Measurements from ENCODE around the gene LARP1.
"Not testable (repeated sequence)": the region's sequence is repeated elsewhere in the genome, so short reads cannot be mapped to it uniquely, and the experiment has no call there.

Gene LARP1

DNA sequence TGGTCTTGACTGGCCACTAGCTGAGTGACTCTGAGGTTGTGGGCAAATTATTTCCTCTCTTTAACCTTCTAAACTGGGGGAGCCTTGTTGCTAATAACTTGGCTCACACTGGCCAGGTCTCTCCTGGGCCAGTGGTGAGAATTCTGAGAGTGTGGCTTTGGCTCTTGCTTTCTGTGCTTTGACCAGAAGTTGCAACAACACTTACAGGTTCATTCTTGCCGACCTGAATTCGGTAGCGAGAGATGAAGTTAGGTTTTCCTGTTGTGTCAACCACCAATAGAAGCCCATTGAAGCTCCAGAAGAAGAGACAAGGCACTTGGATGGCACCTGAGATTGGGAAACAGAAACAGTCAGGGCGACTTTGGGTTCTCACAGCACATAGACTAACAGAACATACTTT, 75.4 kb downstream of the LARP1 start:
- Histone ChIP-seq H3K27me3 (no peaks in the 10 kb centered on the region), H3K27ac (no peak overlapping the region), H3K4me1 (peaks cover 0 to 12% (median 11%) of the 10 kb centered on the region in 4 donors), H3K36me3 (peaks cover 38 to 58% (median 43%) of the 10 kb centered on the region in 3 donors), H3K4me3 (no peak overlapping the region), H3K9me3 (no peaks in the 10 kb centered on the region)
- TF ChIP-seq, protein P1, sequence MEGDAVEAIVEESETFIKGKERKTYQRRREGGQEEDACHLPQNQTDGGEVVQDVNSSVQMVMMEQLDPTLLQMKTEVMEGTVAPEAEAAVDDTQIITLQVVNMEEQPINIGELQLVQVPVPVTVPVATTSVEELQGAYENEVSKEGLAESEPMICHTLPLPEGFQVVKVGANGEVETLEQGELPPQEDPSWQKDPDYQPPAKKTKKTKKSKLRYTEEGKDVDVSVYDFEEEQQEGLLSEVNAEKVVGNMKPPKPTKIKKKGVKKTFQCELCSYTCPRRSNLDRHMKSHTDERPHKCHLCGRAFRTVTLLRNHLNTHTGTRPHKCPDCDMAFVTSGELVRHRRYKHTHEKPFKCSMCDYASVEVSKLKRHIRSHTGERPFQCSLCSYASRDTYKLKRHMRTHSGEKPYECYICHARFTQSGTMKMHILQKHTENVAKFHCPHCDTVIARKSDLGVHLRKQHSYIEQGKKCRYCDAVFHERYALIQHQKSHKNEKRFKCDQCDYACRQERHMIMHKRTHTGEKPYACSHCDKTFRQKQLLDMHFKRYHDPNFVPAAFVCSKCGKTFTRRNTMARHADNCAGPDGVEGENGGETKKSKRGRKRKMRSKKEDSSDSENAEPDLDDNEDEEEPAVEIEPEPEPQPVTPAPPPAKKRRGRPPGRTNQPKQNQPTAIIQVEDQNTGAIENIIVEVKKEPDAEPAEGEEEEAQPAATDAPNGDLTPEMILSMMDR (IDR thresholded peaks at IDR 0.05), result no peak
- no peak for DNase-seq
- intact Hi-C loops (cut with DNase I; ENCODE audit: low total_unique reads), result no loop called here

DNA sequence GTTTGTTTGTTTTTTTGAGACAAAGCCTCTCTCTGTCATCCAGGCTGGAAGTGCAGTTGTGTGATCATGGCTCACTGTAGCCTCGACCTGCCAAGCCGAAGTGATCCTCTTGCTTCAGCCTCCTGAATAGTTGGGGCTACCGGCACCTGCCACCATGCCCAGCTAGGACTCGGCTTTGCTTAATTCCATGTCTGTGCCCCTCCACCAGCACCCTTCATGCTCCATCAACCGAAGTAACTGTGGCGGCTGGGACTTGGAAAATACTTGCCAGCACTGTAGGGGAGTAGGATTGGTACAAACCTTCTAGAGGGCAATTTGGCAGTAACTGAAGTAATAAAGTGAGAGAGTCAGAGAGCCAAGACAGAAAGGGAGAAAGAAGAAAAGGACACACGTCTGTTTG, 76.3 kb downstream of the LARP1 start:
- Histone ChIP-seq H3K4me3 (no peak overlapping the region), H3K4me1 (peaks cover 0 to 21% (median 13%) of the 10 kb centered on the region in 4 donors), H3K9me3 (no peaks in the 10 kb centered on the region), H3K27ac (no peak overlapping the region), H3K27me3 (no peaks in the 10 kb centered on the region), H3K36me3 (peaks cover 38 to 49% (median 43%) of the 10 kb centered on the region in 3 donors)
- DNase-seq, result peak in 1 of 2 donors; percentile 62
- TF ChIP-seq, protein P1 (IDR thresholded peaks at IDR 0.05), result no peak
- intact Hi-C loops (cut with DNase I; ENCODE audit: low total_unique reads), result no loop called here

DNA sequence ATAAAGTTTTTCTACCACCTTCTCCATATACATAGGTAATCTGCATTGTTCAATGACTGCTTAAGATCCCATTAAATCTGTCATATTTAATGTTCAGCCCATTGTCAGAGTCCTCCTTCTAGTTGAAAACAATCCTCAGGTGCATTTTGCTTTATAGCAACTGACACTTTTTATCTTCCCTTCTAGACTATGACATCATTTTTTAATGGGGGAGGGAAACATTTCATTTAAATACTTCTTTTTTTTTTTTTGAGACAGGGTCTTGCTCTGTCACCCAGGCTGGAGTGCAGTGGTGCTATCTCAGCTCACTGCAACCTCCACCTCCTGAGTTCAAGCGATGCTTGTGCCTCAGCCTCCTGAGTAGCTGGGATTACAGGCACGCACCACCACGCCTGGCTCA, 77.6 kb downstream of the LARP1 start:
- intact Hi-C loops (cut with DNase I; ENCODE audit: low total_unique reads); DNase-seq; H3K9me3 ChIP-seq; H3K27ac ChIP-seq; H3K27me3 ChIP-seq; H3K4me3 ChIP-seq: not testable (repeated sequence)
- Histone ChIP-seq H3K36me3 (peaks cover 39 to 53% (median 42%) of the 10 kb centered on the region in 3 donors), H3K4me1 (peaks cover 0 to 22% (median 13%) of the 10 kb centered on the region in 4 donors)

DNA sequence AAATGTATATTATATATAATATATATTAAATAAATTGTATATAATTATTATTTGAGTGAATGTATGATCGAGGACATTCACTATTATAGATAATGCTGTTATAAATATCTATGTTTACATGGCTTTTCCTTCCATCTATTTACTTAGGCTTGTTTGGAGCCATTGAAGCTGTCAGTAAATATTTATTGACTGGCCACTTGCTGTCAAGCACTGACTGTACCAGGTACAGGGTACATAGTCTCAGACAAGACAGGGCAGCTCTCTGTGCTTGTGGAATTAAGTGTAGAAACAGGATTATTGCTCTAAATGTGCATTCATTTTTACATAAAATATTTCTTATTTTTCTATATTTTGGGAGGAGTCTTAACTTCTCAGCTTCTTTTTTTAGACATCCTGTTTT, 78.9 kb downstream of the LARP1 start:
- Histone ChIP-seq H3K9me3 (no peaks in the 10 kb centered on the region), H3K4me1 (peaks cover 0 to 22% (median 13%) of the 10 kb centered on the region in 4 donors), H3K27ac (peak overlapping the region; percentile 74 to 79), H3K36me3 (peaks cover 37 to 54% (median 38%) of the 10 kb centered on the region in 3 donors), H3K4me3 (peak overlapping the region in 1 of 2 donors; percentile 26), H3K27me3 (no peaks in the 10 kb centered on the region)
- intact Hi-C loops (cut with DNase I; ENCODE audit: low total_unique reads), result no loop called here
- TF ChIP-seq, protein P1 (IDR thresholded peaks at IDR 0.05), result no peak
- no peak for DNase-seq

DNA sequence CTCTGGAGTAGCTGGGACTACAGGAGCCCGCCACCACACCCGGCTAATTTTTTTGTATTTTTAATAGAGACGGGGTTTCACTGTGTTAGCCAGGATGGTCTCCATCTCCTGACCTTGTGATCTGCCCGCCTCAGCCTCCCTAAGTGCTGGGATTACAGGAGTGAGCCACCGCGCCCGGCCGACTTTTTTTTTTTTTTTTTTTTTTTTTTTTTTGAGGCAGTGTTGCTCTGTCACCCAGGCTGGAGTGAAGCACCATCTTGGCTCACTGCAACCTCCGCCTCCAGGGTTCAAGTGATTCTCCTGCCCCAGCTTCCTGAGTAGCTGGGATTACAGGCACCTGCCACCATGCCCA, 80.5 kb downstream of the LARP1 start:
- H3K27me3 ChIP-seq; intact Hi-C loops (cut with DNase I; ENCODE audit: low total_unique reads); H3K9me3 ChIP-seq; DNase-seq: not testable (repeated sequence)
- H3K27ac ChIP-seq, result peak overlapping the region; percentile 74 to 79
- H3K4me3 ChIP-seq, result peak overlapping the region; percentile 21 to 26
- peaks cover 21 to 42% (median 22%) of the 10 kb centered on the region in 3 donors for H3K36me3 ChIP-seq
- peaks cover 0 to 22% (median 13%) of the 10 kb centered on the region in 4 donors for H3K4me1 ChIP-seq

DNA sequence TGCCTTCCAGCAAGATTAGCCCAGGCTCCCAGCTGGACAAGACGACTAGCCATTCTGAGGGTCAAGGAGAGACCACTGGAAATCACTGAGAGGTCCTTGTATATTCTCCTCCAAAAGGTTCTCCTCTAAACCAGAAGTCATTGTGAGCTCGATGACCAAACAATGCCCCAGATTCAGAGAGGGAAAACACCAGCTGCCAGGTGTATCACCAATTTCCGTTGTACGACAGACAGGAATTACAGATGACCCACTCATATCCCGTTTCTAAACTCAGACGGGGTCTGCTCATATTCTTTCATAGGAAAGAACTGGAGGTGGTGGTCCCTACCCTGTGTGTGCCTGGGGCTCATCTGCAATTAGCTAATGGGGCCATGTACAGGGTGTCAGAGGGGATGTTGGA, 81.0 kb downstream of the LARP1 start:
- Histone ChIP-seq H3K27me3 (no peaks in the 10 kb centered on the region), H3K9me3 (no peaks in the 10 kb centered on the region), H3K4me1 (peaks cover 0 to 22% (median 13%) of the 10 kb centered on the region in 4 donors), H3K36me3 (peaks cover 15 to 42% (median 18%) of the 10 kb centered on the region in 3 donors), H3K4me3 (no peak overlapping the region), H3K27ac (peak overlapping the region; percentile 74 to 79)
- no peak for DNase-seq
- intact Hi-C loops (cut with DNase I; ENCODE audit: low total_unique reads), result no loop called here
- TF ChIP-seq, protein P1 (IDR thresholded peaks at IDR 0.05), result no peak

All from tibial artery (tissue), 4 donors.